CD14-positive monocyte (primary cell): ENCODE results near the gene MED26. TPM values are rescaled to one million over a fixed set of nuclear protein-coding genes. Genes with fewer than 3 reads are reported as not detected.

ENCODE experiments used
- DNase-seq, 3 donors: peaks; one replicate each; pipeline ENCODE4 v3.0.0-alpha.2; 2011 to 2022
- H2AFZ ChIP-seq: 2 replicates; pipeline ENCODE4 v1.6.0; 2012; ENCODE audit warnings: mild to moderate bottlenecking, low read depth, low read length, inconsistent platforms; ENCODE audit not compliant: insufficient read depth, poor library complexity, severe bottlenecking
- H3K27ac ChIP-seq, 2 donors: 1 replicate in 1 of 2; 2 replicates in 1 of 2; pipeline ENCODE4 v1.5.1; 2012 to 2013; ENCODE audit warnings: low read length in 2 of 2, control low read depth in 1 of 2, inconsistent platforms in 1 of 2, low read depth in 1 of 2, mild to moderate bottlenecking in 1 of 2
- H3K27me3 ChIP-seq, 2 donors: one replicate each; pipeline versions ENCODE4 v1.6.0 to v1.6.1; 2011 to 2013; ENCODE audit warnings: low read length in 2 of 2; ENCODE audit not compliant: control insufficient read depth in 2 of 2, insufficient read depth in 2 of 2
- H3K36me3 ChIP-seq, 2 donors: replicated peaks in 1 of 2; 1 replicate in 1 of 2; 2 replicates in 1 of 2; pipeline versions ENCODE4 v1.5.1 to v1.6.1; 2012 to 2013; ENCODE audit warnings: low read length in 2 of 2, control low read depth in 1 of 2, inconsistent platforms in 1 of 2, mild to moderate bottlenecking in 1 of 2; ENCODE audit not compliant: insufficient read depth in 2 of 2, control insufficient read depth in 1 of 2
- H3K4me1 ChIP-seq, 2 donors: 1 replicate in 1 of 2; 2 replicates in 1 of 2; pipeline versions ENCODE4 v1.5.1 to v1.6.1; 2012 to 2013; ENCODE audit warnings: low read length in 2 of 2, control low read depth in 1 of 2, inconsistent platforms in 1 of 2, mild to moderate bottlenecking in 1 of 2, moderate library complexity in 1 of 2; ENCODE audit not compliant: insufficient read depth in 2 of 2, control insufficient read depth in 1 of 2
- H3K4me2 ChIP-seq: replicated peaks from 2 replicates; pipeline ENCODE3; 2012; ENCODE audit warnings: low read length, moderate library complexity, mild to moderate bottlenecking; ENCODE audit not compliant: poor library complexity, severe bottlenecking; ENCODE audit errors: extremely low read depth
- H3K4me3 ChIP-seq, 3 experiments: fragments of 200-600 bp in 1 of 3; sonication (generic) in 1 of 3; replicated peaks in 1 of 3; 1 replicate in 2 of 3; 2 replicates in 1 of 3; pipeline ENCODE4 v1.5.1; 2011 to 2013; ENCODE audit warnings: low read length in 3 of 3, mild to moderate bottlenecking in 3 of 3, control low read depth in 2 of 3, low read depth in 2 of 3, inconsistent platforms in 1 of 3, moderate library complexity in 1 of 3
- H3K79me2 ChIP-seq: 2 replicates; pipeline ENCODE4 v1.6.0; 2012; ENCODE audit warnings: mild to moderate bottlenecking, control low read depth, inconsistent platforms, low read length, moderate library complexity; ENCODE audit not compliant: insufficient read depth
- H3K9ac ChIP-seq: 2 replicates; pipeline ENCODE4 v1.6.0; 2017; ENCODE audit warnings: low read length, mild to moderate bottlenecking; ENCODE audit not compliant: insufficient read depth, poor library complexity, severe bottlenecking
- H3K9me3 ChIP-seq, 2 donors: replicated peaks in 1 of 2; 1 replicate in 1 of 2; 2 replicates in 1 of 2; pipeline versions ENCODE4 v1.5.1 to v1.6.1; 2012 to 2013; ENCODE audit warnings: low read length in 2 of 2, control low read depth in 1 of 2; ENCODE audit not compliant: control insufficient read depth in 1 of 2, insufficient read depth in 1 of 2
- H4K20me1 ChIP-seq: 2 replicates; pipeline ENCODE4 v1.6.0; 2012; ENCODE audit warnings: mild to moderate bottlenecking, low read length, control low read depth, moderate library complexity; ENCODE audit not compliant: insufficient read depth
- H3K27ac Mint-ChIP-seq, 7 donors: one replicate each; pipeline ENCODE4 v1.8.0; 2020; ENCODE audit warnings: mild to moderate bottlenecking in 7 of 7, mixed read lengths in 7 of 7, moderate library complexity in 6 of 7, inconsistent platforms in 2 of 7
- H3K27me3 Mint-ChIP-seq, 3 donors: one replicate each; pipeline ENCODE4 v1.8.0; 2021 to 2022; ENCODE audit warnings: low read depth in 3 of 3, mild to moderate bottlenecking in 3 of 3, mixed read lengths in 3 of 3, moderate library complexity in 3 of 3, inconsistent platforms in 1 of 3
- H3K36me3 Mint-ChIP-seq, 2 donors: one replicate each; pipeline ENCODE4 v1.8.0; 2020; ENCODE audit warnings: mixed read lengths in 2 of 2, inconsistent platforms in 1 of 2, mild to moderate bottlenecking in 1 of 2
- H3K4me1 Mint-ChIP-seq: one replicate; pipeline ENCODE4 v1.8.0; 2020; ENCODE audit warnings: mild to moderate bottlenecking, mixed read lengths
- H3K4me3 Mint-ChIP-seq, 2 donors: one replicate each; pipeline ENCODE4 v1.8.0; 2020; ENCODE audit warnings: mild to moderate bottlenecking in 2 of 2, mixed read lengths in 2 of 2, moderate library complexity in 1 of 2
- H3K9me3 Mint-ChIP-seq, 7 donors: one replicate each; pipeline ENCODE4 v1.8.0; 2020 to 2022; ENCODE audit warnings: mixed read lengths in 7 of 7, mild to moderate bottlenecking in 6 of 7, moderate library complexity in 6 of 7, inconsistent platforms in 2 of 7
- CTCF ChIP-seq: fragments of 200-600 bp; IDR thresholded peaks from one replicate; pipeline ENCODE4 v1.8.0; 2022; ENCODE audit warnings: antibody characterized with exemption, mild to moderate bottlenecking
- WGBS: methylation state at CpG from one replicate; pipeline ENCODE4 v1.1.5; 2013; ENCODE audit warnings: missing lambda C conversion rate; ENCODE audit not compliant: insufficient coverage; 5-methylcytosine and 5-hydroxymethylcytosine counted together
- intact Hi-C, 2 donors: fragments of 100-400 bp; cut with micrococcal nuclease; formaldehyde crosslinking; loops; one replicate each; pipeline versions ENCODE4 v1.15.0 to v1.15.1; 2023
- polyA plus RNA-seq, 3 donors: library from polyadenylated mRNA; depleted of rRNA in 1 of 3; unstranded in 2 of 3; stranded (reverse) in 1 of 3; fragments of 300-500 nt in 2 of 3; fragments of >200 nt in 1 of 3; fragmentation: Illumina TruSeq in 2 of 3; gene quantifications; 1 replicate in 2 of 3; 2 replicates in 1 of 3; pipeline ENCODE4 v1.2.3, GENCODE V29; 2012 to 2021
- small RNA-seq: library from RNA; depleted of rRNA; stranded (forward); fragments of <200 nt; gene quantifications from one replicate; pipeline ENCODE3, GENCODE V24; 2012; ENCODE audit warnings: low read depth; ENCODE audit not compliant: insufficient read length

MED26 gene
- polyA plus RNA-seq, 3 donors: 1.1 to 7.1 (median 2.1) TPM

- no peak overlapping the region for H3K4me3 ChIP-seq
- H4K20me1 ChIP-seq: peaks cover 18% of the 10 kb centered on the region
- Mint-ChIP-seq H3K4me3 (no peak overlapping the region), H3K9me3 (peaks cover 0 to 4% (median 0%) of the 10 kb centered on the region in 7 donors), H3K4me1 (no peaks in the 10 kb centered on the region), H3K36me3 (peaks cover 72 to 99% of the 10 kb centered on the region in 2 donors), H3K27me3 (no peaks in the 10 kb centered on the region), H3K27ac (no peak overlapping the region)
- TF ChIP-seq CTCF: no peak
- 96% methylated on average over 42 of the region's 54 CpGs for WGBS
- H3K36me3 ChIP-seq: peaks cover 93 to 97% of the 10 kb centered on the region in 2 donors
- H3K27me3 ChIP-seq: no peaks in the 10 kb centered on the region
- no peak overlapping the region for H3K27ac ChIP-seq
- H3K9me3 ChIP-seq: no peaks in the 10 kb centered on the region
- H2AFZ ChIP-seq: no peak overlapping the region
- intact Hi-C loops: no loop called here
- no peaks in the 10 kb centered on the region for H3K79me2 ChIP-seq
- H3K4me1 ChIP-seq: no peaks in the 10 kb centered on the region
- H3K9ac ChIP-seq: no peak overlapping the region
- H3K4me2 ChIP-seq: no peak overlapping the region
- no peak for DNase-seq
Measured at GRCh38 chr19:16524991-16525734, 102.8 kb downstream of the MED26 start.

Small RNA genes lying within 50 kb of the gene (small RNA-seq; reads per million reads assigned to genes)
- gene RN7SL146P: not detected

Other genes starting within 250 kb of the MED26 start
- gene EPS15L1, start 156.2 kb downstream of the MED26 start, polyA plus RNA-seq: 10 to 100 TPM in 1 of 3 donors, 1 to 10 TPM in 2; 5.2 to 29.5 (median 6.1) TPM
- gene CALR3, start 132.0 kb downstream of the MED26 start, polyA plus RNA-seq: not detected
- gene C19orf44, start 131.8 kb downstream of the MED26 start, polyA plus RNA-seq: under 1 TPM in 2 of 3 donors, not detected in 1; 0.58 to 0.65 TPM
- gene CHERP, start 85.8 kb downstream of the MED26 start, polyA plus RNA-seq: 10 to 100 TPM in 1 of 3 donors, 1 to 10 TPM in 2; 3.2 to 18.8 (median 5.3) TPM
- gene SLC35E1, start 55.8 kb downstream of the MED26 start, polyA plus RNA-seq: 10 to 100 TPM; 12.1 to 28.8 (median 13.5) TPM
- 10 to 100 TPM; 65.5 to 91.7 (median 86.7) TPM for gene SMIM7, start 31.9 kb upstream of the MED26 start, polyA plus RNA-seq
- 10 to 100 TPM in 2 of 3 donors, 1 to 10 TPM in 1; 8.5 to 21.6 (median 10.6) TPM for gene TMEM38A, start 32.9 kb upstream of the MED26 start, polyA plus RNA-seq
- gene NWD1, start 91.6 kb upstream of the MED26 start, polyA plus RNA-seq: under 1 TPM in 2 of 3 donors, not detected in 1; 0.03 to 0.05 TPM
- gene SIN3B, start 201.2 kb upstream of the MED26 start, polyA plus RNA-seq: 100 to 1,000 TPM in 1 of 3 donors, 10 to 100 TPM in 1, 1 to 10 TPM in 1; 7.2 to 154 (median 10.2) TPM